GM21528 (cell line): ENCODE results near the gene MS4A4A.

ENCODE experiments used
- ATAC-seq: cut with Tn5 transposase; IDR thresholded peaks from one replicate; pipeline ENCODE4 v1.9.1; 2021; ENCODE audit warnings: mild to moderate bottlenecking, moderate library complexity; ENCODE audit not compliant: unreplicated experiment, low FRiP score

MS4A4A gene

GRCh38 chr11:60345489-60345888 is 65.0 kb downstream of the MS4A4A start:
- no peak for ATAC-seq

GRCh38 chr11:60347084-60347797 is 66.8 kb downstream of the MS4A4A start:
- ATAC-seq, result peak; percentile 57

DNA sequence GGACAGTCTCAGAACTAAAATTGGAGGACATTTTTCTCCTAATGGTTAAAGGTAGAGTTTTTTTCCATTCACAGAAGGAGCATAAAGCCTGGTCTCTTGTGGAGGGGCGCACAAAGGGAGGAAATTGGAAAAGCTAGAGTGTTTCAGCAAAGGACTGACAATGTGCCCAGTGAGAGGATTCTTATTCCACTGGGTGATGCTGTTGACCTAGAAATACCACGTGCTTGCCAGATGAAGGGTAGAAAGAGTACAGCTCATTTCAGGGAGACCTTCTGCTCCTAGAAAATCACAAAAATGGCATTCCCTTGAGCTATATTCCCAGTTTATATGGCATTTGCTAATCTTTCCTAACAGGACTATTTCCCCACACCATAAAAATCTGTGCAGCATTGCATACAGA is 67.7 kb downstream of the MS4A4A start:
- ATAC-seq, result no peak

- no peak for ATAC-seq
Observed at GRCh38 chr11:60349990-60350389, 69.5 kb downstream of the MS4A4A start.

DNA sequence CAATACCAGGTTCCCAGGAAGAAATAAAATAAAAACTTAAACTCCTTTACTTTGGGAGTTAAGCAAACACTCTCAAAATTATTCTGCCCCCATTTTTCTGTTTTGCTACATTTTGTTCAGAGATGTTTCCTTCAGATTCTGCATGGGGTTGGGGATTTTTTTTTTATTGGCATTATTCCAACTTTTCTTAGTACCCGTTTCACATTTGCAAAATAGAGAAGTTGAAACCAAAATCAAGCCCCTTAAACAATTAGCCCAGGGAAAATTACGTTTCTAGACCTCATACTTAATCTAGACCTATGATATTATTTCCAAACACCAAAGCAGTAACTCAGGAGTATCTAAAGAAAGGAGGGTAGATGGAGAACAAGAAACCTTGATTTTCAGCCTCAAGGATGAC is 77.3 kb downstream of the MS4A4A start:
- no peak for ATAC-seq
